ENCODE measurements around the gene UQCR10.
"Not testable (repeated sequence)": the region's sequence is repeated elsewhere in the genome, so short reads cannot be mapped to it uniquely, and the experiment has no call there.

DNA sequence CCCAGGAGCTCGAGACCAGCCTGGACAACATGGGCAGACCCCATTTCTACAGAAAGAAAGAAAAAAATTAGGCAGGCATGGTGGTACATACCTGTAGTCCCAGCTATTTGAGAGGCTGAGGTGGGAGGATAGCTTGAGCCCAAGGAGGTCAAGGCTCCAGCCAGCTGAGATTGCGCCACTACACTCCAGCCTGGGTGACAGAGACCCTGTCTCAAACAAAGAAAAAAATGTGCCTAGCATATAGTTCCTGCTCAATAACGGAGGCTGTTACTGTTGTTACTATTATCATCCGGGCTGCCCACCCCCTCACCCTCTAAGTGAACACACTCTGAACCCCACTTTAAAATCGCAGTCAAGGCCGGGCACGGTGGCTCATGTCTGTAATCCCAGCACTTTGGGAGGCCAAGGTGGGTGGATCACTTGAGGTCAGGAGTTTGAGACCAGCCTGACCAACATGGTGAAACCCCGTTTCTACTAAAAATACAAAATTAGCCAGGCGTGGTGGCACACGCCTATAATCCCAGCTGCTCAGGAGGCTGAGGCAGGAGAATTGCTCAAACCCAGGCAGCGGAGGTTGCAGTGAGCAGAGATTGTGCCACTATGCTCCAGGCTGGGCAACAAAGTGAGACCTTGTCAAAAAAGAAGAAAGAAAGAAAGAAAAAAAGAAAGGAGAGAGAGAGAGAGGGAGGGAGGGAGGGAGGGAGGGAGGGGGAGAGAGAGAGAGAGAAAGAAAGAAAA lies 12.3 kb upstream of the UQCR10 start:
- TF ChIP-seq CTCF, POLR2A, POLR2AphosphoS5 (IDR thresholded peaks at IDR 0.05): not testable (repeated sequence)
